GM21381 (cell line): ENCODE results near the gene GABRG3.

ENCODE experiments used
- ATAC-seq: cut with Tn5 transposase; IDR thresholded peaks from one replicate; pipeline ENCODE4 v1.9.1; 2021; ENCODE audit warnings: mild to moderate bottlenecking, moderate library complexity; ENCODE audit not compliant: unreplicated experiment

The GABRG3 gene

GRCh38 chr15:27094235-27094634 is 123.3 kb downstream of the GABRG3 start:
- ATAC-seq: no peak

- ATAC-seq: no peak
These were observed 125.1 kb downstream of the GABRG3 start for GRCh38 chr15:27095886-27096624.

GRCh38 chr15:27097506-27097905 is 126.5 kb downstream of the GABRG3 start:
- no peak for ATAC-seq

- ATAC-seq: no peak
These were observed 131.0 kb downstream of the GABRG3 start for GRCh38 chr15:27101982-27102381.

GRCh38 chr15:27111323-27111722 is 140.3 kb downstream of the GABRG3 start:
- ATAC-seq: no peak

GRCh38 chr15:27114473-27114872 is 143.5 kb downstream of the GABRG3 start:
- no peak for ATAC-seq

GRCh38 chr15:27119695-27120266 is 148.8 kb downstream of the GABRG3 start:
- no peak for ATAC-seq

- ATAC-seq: no peak
These were observed 150.7 kb downstream of the GABRG3 start for GRCh38 chr15:27121672-27122071.

GRCh38 chr15:27123291-27123690 is 152.3 kb downstream of the GABRG3 start:
- ATAC-seq: no peak

- no peak for ATAC-seq
These were observed 152.8 kb downstream of the GABRG3 start for GRCh38 chr15:27123808-27124207.

GRCh38 chr15:27124287-27124871 is 153.4 kb downstream of the GABRG3 start:
- no peak for ATAC-seq

GRCh38 chr15:27125185-27125584 is 154.2 kb downstream of the GABRG3 start:
- ATAC-seq: no peak

- no peak for ATAC-seq
These were observed 155.5 kb downstream of the GABRG3 start for GRCh38 chr15:27126449-27126848.

- no peak for ATAC-seq
These were observed 157.0 kb downstream of the GABRG3 start for GRCh38 chr15:27127815-27128570.

GRCh38 chr15:27133249-27133648 is 162.3 kb downstream of the GABRG3 start:
- no peak for ATAC-seq

GRCh38 chr15:27134481-27134880 is 163.5 kb downstream of the GABRG3 start:
- no peak for ATAC-seq

GRCh38 chr15:27135151-27135550 is 164.2 kb downstream of the GABRG3 start:
- ATAC-seq: no peak

- ATAC-seq: no peak
These were observed 166.1 kb downstream of the GABRG3 start for GRCh38 chr15:27137127-27137526.

GRCh38 chr15:27165590-27165989 is 194.6 kb downstream of the GABRG3 start:
- no peak for ATAC-seq

GRCh38 chr15:27166917-27167316 is 195.9 kb downstream of the GABRG3 start:
- no peak for ATAC-seq

GRCh38 chr15:27167738-27168137 is 196.8 kb downstream of the GABRG3 start:
- ATAC-seq: no peak

- ATAC-seq: no peak
These were observed 199.9 kb downstream of the GABRG3 start for GRCh38 chr15:27170851-27171250.
